GM12878 (cell line): ENCODE measurements around the gene TSFM.

Experiments used
- CTCF ChIP-seq, 3 experiments: IDR thresholded peaks in 2 of 3; conservative IDR thresholded peaks in 1 of 3; 2 replicates each; pipeline ENCODE4 v1.5.1; 2011; ENCODE audit warnings: low read depth in 3 of 3, low read length in 3 of 3, mild to moderate bottlenecking in 3 of 3, control low read depth in 2 of 3, moderate library complexity in 2 of 3, inconsistent platforms in 1 of 3, mixed read lengths in 1 of 3; ENCODE audit not compliant: control insufficient read depth in 2 of 3, insufficient read depth in 1 of 3; ENCODE audit errors: extremely low read depth in 1 of 3
- MEF2A ChIP-seq: IDR thresholded peaks from 2 replicates; pipeline ENCODE4 v1.6.1; 2011; ENCODE audit warnings: low read depth, mild to moderate bottlenecking, low read length, moderate library complexity; ENCODE audit not compliant: insufficient read depth
- POLR2A ChIP-seq: IDR thresholded peaks from 2 replicates; pipeline ENCODE4 v1.6.1; 2011; ENCODE audit warnings: low read depth, mild to moderate bottlenecking, low read length
- RAD21 ChIP-seq: IDR thresholded peaks from 2 replicates; pipeline ENCODE4 v1.6.1; 2011; ENCODE audit warnings: mild to moderate bottlenecking, low read depth, low read length, moderate library complexity; ENCODE audit not compliant: insufficient read depth

GRCh38 chr12:57793920-57794319, 11.3 kb downstream of the TSFM start:
- TF ChIP-seq CTCF (IDR thresholded peaks at IDR 0.05 in 2 of 3, conservative IDR thresholded peaks at IDR 0.05 in 1 of 3; ENCODE audit: control insufficient read depth in 2 of 3, extremely low read depth in 1 of 3, insufficient read depth in 1 of 3, low read depth in 3 of 3, low read length in 3 of 3) (no peak), RAD21 (no peak), MEF2A (no peak), POLR2A (no peak)
